HG03045 (cell line): ENCODE measurements around the gene LMX1B.

Experiments
- ATAC-seq: cut with Tn5 transposase; IDR thresholded peaks from one replicate; pipeline ENCODE4 v1.9.1; 2021; ENCODE audit warnings: mild to moderate bottlenecking, moderate library complexity; ENCODE audit not compliant: unreplicated experiment

The LMX1B gene

DNA sequence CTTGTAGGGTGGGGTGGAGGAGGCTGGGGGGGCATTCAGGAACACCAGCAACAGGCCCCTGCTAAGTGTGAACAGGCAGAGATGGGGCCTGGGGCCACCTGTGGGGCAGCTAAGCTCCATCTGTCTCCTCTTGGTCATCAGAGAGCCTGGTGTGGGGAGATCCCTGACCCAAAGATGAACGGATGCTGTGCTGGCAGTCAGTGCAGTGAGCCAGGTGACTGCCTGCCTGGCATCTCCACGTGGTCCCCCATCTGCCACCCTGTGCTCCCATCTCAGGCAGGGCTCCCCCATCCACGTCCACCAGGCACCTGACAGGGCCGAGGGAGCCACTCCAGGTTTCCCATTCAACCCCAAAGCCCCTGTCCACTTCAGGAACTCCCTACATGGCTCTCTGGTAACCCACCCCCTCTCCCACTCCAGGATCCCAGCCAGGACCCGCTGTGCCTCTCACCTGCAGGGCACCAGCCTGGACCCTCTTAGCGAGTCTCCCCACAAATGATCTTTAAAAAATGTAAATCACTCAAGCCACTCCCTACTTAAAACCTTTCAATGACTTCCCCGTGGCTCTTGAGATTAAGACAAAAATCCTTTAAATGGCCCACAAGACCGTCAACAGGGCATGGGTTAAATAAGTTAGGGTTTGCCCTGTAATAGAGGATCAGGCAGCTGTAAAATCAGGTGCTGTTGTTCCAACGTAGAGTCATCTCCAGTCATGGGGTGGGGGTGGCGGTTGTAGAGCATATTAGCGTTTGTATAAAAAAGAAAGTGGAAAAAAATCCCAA lies 60.8 kb downstream of the LMX1B start:
- no peak for ATAC-seq

DNA sequence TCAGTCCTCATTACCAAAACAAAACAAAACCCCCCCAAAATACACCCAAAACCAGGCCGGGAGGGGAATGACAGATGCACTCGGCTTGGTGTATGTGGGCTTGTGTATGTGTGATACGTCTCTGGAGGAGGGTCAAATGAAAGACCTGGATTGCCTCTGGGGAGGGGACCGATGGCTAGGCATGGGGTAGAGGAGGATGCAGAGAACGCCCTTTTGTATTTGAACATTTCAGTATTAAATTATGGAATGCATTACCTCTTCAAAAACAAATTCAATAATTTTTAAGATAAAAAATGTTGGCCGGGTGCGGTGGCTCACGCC lies 61.4 kb downstream of the LMX1B start:
- no peak for ATAC-seq

DNA sequence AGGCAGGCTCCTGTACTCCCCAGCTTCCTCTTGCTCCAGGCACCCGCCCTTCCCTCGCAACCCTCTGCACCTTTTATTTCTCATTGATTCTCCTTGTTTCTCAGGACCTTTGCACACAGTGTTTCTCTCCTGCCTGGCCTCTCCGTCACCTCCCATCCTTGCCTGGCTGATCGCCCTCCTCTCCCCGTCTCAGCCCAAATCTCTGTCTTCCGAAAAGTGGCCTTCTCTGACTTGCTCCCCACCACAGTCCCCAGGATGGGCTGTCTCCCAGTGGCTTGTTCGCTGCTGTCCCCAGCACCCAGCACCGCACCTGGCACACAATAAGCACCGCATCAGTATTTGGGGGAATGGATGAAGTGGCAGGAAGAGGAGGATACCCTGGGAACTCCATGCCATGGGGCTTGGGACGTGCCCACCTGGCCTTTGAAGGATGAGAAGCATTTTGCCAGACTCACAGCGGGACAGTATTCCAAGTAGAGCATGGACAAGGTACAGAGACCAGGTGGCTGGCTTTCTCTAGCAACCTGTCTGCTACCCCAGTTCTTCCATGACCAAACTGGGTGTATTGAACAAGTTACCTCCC lies 62.5 kb downstream of the LMX1B start:
- no peak for ATAC-seq

DNA sequence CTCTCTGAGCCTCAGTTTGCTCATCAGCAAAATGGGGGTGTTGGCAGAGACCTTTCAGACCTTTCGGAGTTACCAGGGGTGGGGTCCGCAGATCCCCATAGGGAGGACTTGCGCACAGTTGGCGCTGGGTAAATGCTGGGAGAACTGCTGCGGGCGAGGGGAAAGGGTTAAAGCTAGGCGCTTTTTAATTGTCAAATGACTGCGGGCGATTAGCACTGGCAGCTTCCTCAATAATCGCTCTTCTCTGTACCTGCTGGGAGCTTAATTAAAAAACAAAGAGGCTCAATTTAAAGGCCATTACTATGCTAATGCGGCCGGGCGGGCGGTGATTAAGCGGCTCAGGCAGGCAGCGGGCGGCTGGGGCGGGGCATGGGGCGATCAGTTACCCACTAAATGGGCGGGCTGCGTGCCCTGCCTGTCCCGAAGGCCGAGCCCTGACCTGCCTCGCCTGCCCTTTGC lies 63.0 kb downstream of the LMX1B start:
- ATAC-seq, result no peak

DNA sequence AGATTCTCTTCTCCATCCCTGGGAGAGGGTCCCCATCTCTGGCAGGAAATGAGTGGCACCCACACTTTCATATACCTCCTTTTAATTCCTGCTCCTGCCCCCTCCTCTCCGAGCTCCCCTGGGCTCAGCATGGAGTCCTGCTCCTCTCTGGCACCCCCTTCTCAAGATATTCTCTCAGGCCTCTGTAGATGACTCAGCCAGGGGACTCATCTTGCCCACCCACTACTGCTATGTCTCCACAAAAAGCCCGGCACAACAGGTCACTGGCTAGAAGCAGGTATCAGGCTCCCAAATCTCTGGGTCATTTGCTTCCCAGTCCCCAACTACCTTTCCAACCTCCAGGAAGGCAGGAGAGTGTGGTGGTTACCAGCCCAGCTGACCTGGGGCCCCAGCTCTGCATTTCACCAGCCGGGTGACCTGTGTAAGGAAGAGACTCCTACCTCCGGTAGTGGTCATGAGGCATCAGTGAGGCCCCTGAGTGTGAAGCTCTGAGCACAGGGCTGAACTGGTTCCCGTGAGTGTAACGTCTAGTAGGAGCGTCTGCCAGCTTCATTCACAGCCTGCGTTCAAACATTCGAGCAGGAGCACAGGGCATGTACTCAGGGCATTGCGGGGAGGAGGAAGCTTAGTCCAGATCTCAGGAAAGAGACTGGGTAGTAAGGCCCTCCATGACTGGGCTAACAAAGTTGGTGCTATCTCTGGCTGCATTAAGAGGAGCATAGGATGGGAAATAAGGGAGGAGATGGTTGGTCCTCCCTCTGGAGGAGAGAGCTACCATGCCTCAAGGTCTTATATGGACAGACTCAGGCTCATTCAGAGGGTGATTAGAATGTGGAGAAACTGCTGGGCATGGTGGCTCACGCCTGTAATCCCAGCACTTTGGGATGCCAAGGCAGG lies 63.7 kb downstream of the LMX1B start:
- no peak for ATAC-seq

DNA sequence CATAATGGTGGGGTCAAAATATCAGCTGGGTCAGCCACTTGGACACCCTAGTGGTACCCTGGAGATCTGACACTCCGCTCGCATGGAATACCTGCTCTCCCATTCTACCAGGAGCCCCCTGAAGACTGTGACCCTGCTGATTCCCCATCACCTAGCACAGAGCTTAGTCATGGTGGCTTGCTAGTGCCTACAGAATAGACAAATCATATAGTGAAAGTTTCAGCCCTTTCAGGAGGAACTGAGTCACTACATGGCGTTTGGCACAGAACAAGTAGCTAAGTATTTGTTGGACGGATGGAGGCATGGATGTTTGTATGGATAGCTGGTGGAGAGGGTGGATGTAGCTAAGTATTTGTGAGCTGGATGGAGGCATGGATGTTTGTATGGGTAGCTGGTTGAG lies 65.3 kb downstream of the LMX1B start:
- no peak for ATAC-seq

DNA sequence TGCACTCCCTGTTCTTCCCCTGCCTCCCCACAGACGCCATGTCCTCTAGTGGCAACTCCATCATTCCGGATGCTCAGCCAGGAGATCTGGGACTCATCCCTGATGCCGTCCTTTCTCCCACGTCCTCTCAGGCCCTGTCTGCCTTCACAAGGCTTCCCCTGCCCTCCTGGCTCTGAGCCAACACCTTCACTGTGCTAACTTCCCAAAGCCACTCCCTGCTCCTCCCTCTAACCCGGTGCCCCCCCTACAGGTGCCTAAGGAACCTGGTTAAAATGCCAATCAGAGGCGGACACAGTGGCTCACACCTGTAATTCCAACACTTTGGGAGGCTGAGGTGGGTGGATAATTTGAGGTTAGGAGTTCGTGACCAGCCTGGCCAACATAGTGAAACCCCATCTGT lies 67.6 kb downstream of the LMX1B start:
- ATAC-seq, result no peak

DNA sequence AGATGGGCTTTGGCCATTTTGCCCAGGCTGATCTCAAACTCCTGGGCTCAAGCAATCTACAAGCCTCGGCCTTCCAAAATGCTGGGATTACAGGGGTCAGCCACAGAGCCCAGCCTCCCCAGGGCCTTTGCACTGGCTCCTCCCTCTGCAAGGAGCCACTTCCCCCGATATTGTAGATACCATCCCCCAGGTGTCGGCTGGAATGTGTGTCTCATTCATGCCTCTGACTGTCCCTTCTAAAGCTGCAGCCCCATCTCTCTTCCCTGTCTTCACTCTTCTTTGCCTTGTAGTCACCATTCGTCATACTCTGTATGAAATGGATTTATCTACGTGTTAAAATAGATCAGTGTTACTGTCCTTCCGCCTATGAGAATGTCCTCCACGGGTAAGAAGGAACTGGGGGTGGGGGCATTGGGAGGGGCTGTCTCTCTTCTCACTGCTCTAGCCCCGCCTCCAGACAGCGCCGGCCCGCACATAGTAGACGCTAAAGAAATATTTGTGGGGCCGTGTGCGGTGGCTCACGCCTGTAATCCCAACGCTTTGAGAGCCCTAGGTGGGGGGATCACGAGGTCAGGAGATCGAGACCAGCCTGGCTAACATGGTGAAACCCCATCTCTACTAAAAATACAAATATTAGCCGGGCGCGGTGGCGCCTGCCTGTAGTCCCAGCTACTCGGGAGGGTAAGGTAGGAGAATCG lies 68.5 kb downstream of the LMX1B start:
- no peak for ATAC-seq

DNA sequence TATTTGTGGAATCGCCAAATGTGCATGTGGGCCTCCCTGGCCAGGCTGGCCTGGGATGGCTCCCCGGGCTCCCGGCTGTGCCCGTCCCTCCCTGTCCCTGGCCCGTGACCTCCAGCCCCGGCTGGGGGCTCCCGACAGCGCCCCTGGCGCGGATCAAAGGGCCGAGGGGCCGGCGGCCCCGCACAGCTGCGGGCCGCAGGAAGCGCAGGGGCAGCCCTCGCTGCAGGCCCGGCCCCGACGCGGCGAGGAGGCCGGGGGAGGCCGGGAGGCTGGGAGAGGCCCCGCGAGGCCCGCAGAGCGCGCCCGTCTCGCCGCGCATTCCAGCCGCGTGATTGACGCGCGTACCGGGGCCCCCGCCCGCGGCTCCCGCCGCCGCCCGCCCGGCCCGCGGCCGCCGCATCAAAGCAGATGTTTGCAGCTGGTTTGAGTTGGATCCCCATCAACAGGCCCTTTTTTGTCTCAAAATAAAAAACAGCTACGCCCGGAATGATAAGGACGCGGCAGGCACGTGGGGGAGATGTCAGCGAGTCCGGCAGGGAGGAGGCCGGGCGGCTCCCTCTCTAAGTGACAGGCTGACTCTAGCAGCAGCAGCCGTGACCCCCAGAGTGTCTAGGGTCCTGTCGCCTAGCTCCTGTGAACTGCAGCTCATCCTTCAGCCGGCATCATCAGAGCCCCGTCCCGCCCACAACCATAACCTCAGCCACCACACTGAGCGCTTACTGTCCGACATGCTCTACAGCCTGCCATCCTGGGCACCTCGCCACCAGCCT lies 69.4 kb downstream of the LMX1B start:
- ATAC-seq, result no peak

DNA sequence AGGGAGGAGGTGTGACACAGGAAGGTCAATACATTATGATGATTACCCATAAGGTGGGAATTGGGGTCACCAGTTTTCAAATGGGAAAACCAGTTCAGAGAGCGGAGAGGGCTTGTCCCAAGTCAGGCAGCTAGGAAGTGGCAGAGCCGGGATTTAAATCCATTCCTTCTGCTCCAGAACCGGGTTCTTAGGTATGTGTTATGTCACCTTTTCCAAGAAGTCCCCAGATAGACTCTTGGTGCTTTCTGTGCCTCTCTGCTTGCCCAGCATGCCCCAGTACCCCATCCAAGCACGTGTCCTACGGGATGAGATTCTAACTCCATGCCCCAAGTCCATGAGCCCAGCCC lies 69.9 kb downstream of the LMX1B start:
- ATAC-seq, result no peak

DNA sequence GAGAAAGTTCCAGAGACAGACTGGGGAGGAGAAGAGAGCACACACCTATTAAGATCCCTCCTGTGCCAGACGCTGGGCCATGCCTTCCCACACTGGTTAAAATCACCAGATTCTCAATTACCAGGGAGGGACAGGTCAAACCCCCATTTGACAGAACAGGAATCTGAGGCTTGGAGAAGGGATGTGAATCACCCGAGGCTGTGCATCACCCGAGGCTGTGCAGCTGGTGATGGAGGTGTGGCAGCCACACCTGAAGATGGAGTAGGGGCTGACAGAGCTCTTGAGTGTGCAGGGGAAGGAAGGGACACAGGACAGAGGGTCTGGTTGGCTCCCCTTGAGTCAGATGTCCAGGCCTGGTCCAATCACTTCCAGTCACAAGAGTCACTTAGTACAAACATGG lies 70.6 kb downstream of the LMX1B start:
- ATAC-seq, result no peak

DNA sequence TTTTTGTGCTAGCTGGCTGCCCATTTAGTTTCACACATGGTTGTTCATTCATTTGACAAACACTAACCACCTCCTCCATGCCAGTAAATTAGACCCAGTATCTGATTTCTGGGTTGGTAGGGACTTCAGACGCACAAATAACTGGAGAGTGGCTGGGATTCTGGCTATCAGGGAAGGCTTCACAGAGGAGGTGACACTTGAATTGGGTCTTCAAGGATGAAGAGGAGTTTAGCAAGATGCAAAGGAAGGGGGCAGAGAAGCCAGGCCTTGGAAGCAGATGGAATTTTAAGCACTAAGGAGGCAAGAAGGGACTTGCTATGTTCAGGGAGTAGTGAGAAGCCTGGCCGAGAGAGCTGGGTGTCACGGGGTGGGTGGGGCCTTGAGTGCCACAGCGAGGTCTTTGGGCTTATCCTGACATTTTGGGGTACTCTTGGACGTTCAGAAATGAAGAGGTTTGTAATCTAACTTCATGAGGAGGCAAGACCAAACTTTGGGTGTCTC lies 71.3 kb downstream of the LMX1B start:
- no peak for ATAC-seq

DNA sequence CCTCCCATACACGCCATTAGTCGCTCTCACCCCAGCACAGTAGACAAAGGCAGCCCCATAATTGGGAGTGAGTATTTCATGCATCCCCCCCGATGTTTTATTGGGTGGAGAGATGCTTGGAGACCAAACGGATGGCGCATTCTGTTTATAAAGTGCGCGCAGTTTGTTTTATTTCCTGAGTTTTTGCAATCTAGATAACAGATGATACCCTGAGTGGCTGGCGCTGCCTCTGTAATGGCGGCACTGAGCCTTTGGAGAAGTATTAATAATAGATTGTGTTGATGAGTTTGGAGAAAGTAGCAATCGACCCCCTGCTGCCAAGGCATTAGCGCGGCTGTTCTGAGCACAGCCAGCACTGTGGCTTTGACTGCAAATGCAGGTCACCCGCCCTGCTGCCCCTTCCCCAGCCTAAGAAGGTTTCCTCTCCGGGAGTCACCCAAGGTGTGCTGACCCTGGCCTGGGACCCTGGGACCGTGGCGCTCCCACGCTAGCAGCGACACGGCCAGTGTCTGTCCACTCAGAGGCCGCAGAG lies 74.3 kb downstream of the LMX1B start:
- ATAC-seq, result no peak

DNA sequence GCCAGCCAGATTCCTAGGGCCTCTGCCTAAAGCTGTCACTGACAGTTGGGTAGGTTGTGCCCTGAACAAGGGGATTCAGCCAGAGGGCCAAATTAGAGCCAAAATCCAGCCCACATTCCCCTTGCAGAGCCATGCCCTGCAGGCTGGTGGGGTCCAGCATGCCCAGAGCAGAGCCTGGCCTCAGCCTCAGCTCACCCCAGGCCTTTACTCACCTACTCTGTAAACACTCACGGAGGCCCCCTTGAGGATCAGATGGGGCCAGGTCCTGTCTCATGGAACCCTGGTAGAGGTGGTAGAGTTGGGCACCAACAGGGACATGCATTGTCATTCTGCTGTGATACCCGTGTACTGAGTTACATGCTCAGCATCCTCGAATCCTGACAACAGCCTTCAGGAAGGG lies 74.9 kb downstream of the LMX1B start:
- no peak for ATAC-seq

DNA sequence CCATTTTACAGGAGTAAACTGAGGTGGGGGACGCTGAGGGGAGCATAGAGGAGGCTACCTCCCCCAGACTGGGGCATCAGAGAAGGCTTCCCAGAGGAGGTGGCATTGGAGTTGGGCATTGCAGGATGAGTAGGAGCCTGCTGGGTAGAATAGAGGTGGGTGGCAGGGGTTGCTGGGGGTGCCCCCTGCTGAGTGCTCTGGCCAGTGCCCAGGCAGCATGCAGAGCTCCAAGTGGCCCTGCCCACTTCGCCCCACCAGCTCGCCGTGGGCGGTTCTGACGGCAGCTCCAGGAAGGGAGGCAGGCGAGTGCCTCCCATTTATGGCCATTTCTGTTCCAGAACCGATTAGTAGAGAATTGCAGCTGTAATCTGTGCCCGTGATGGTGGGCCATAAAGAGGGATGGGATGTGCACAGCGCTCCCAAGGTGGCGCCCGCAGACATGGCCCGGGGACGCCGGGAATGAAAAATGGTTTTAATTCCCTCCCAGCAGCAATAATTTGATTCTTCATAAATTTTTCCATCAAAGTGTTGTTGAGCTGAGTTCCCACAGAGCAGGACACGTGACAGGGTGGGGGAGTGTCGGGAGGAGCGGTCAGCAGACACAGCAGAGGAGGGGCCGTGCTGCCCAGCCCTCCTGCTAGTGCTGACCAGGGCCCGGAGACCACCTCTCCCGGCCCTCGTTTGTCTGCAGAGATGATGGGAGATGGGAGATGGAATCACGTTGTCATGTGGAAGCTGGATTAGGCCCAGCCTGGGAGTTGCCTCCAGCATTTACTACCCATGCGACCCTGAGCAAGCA lies 75.5 kb downstream of the LMX1B start:
- no peak for ATAC-seq

DNA sequence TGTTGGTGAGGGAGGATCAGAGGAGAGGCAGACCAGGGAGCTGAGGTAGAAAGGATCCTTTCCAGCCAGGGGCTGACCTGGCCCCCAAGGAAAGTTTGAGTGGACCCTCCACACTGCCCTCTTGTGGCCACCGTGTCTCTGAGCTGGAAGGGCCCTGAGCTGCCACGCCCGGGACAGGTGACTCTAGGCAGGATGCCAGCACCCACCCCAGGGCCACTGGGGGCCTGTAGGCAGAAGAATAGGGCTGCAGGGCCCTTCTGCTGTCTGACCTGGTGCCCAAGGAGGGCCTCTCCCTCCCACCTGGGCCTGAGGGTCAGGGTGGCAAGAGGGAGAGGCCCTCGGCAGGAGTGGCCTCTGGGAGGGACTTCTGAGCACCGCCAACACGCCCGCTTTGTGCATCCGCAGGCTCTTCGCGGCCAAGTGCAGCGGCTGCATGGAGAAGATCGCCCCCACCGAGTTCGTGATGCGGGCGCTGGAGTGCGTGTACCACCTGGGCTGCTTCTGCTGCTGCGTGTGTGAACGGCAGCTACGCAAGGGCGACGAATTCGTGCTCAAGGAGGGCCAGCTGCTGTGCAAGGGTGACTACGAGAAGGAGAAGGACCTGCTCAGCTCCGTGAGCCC lies 76.8 kb downstream of the LMX1B start:
- no peak for ATAC-seq

DNA sequence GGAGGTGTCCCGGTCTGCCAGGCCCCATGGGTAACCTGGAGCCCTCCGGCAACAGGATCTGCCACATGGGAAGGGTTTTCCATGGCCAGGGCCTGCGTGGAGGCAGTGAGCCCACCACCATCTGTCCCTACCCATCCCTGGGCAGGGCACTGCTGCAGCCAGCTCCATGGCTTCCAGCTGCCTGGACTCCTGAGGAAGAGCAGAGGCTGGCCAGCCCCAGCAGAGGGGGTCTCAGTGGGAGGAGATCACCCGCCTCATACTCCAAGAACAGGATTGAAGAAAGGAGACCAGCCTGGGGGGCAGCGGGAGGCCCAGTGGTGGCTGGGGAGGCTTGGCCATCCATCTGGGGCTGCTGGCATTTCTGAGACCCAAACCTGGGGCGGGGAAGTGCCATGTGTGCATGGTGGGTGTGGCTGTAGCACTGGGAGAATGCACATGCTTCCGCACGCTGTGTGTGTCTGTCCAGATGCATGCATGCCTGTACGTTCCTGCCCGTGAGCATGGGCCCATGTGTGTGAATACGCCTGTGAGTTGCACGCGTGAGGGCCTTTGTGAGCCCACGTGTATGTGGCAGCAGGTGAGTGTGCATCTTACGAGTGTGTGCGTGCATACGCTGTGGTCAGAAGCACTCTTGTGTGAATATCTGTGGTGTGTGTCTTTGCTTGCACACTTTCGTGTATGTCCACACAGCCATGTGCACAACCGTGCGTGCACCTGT lies 78.5 kb downstream of the LMX1B start:
- no peak for ATAC-seq

DNA sequence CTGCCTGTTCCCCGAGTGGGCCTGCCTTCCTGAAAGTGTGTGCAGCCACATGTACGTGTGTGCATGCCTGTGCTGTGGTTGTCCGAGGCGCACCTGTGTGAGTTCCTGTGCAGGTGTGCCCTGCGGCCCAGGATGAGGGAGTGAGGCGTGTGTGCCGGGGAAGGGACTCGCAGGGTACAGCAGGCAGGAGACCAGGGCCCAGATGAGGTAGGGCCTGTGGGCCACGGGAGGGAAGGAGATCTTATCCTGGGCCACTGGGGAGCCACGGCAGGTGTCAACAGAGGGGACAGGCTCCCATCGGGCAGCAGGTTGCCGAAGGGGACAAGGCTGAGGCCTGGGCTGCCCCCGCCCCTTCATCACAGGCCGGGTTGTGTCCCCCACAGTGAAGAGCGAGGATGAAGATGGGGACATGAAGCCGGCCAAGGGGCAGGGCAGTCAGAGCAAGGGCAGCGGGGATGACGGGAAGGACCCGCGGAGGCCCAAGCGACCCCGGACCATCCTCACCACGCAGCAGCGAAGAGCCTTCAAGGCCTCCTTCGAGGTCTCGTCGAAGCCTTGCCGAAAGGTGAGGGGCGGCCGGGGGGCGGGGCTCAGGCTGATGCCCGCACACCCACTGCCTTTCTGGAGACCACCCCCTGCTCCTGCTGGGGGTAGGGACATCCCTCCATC lies 79.2 kb downstream of the LMX1B start:
- no peak for ATAC-seq
